Retinal pigment epithelial cell (primary cell): ENCODE measurements around the gene GALNT5.
"Not testable (repeated sequence)": the region's sequence is repeated elsewhere in the genome, so short reads cannot be mapped to it uniquely, and the experiment has no call there.

Experiments used
- DNase-seq: peaks from one replicate; pipeline ENCODE4 v3.0.0-alpha.2; 2010; ENCODE audit warnings: low read depth
- H3K4me3 ChIP-seq: 2 replicates; pipeline ENCODE4 v1.5.1; 2011; ENCODE audit warnings: mild to moderate bottlenecking, low read length, control low read depth, moderate library complexity
- TF ChIP-seq, protein P1 (sequence below): conservative IDR thresholded peaks from 2 replicates; pipeline ENCODE4 v1.5.1; 2011; ENCODE audit warnings: low read depth, low read length, control low read depth, inconsistent platforms

The GALNT5 gene

DNA sequence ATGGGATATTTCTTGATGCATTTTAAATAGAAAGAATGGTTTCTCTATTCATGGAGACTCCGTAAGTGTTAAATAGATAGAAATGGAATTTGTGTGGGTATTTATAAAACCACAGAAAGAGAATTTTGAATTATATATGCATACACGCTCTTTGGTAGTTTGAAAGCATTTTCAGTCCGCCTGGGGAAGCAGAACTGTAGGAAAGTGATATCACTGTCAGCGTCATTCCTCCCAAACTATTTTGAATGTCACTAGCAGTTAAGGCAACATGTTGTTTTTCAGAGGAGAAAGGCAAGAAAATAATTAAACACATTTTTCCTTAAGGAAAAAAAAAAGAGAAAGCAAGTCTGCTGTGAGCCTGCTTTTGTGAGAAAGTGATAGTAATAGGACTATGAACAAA, 76.8 kb downstream of the GALNT5 start:
- DNase-seq, result no peak
- no peak overlapping the region for H3K4me3 ChIP-seq
- TF ChIP-seq, protein P1, sequence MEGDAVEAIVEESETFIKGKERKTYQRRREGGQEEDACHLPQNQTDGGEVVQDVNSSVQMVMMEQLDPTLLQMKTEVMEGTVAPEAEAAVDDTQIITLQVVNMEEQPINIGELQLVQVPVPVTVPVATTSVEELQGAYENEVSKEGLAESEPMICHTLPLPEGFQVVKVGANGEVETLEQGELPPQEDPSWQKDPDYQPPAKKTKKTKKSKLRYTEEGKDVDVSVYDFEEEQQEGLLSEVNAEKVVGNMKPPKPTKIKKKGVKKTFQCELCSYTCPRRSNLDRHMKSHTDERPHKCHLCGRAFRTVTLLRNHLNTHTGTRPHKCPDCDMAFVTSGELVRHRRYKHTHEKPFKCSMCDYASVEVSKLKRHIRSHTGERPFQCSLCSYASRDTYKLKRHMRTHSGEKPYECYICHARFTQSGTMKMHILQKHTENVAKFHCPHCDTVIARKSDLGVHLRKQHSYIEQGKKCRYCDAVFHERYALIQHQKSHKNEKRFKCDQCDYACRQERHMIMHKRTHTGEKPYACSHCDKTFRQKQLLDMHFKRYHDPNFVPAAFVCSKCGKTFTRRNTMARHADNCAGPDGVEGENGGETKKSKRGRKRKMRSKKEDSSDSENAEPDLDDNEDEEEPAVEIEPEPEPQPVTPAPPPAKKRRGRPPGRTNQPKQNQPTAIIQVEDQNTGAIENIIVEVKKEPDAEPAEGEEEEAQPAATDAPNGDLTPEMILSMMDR, result no peak

DNA sequence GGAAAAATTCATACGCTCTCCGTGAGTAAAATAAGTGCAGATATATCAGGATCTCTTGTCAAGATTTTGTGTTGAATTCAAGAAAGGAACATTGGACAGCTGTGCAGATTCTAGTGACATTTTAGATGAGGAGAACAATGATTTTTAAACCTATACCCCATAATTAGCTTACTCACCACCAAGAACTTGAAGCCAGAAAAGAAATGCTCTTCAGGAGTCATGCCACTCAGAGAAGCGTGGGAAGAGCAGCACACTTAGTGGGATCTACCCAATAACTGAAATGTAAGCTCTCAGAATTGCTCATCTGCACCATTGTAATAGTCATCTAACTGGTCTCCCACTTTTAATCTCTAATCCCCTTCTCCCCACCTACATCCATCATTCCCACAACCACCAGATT, 77.3 kb downstream of the GALNT5 start:
- no peak for DNase-seq
- no peak overlapping the region for H3K4me3 ChIP-seq
- TF ChIP-seq, protein P1, result no peak

GRCh38 chr2:157336137-157337010, 78.9 kb downstream of the GALNT5 start:
- no peak for DNase-seq
- no peak overlapping the region for H3K4me3 ChIP-seq
- TF ChIP-seq, protein P1, result peak; percentile 75

DNA sequence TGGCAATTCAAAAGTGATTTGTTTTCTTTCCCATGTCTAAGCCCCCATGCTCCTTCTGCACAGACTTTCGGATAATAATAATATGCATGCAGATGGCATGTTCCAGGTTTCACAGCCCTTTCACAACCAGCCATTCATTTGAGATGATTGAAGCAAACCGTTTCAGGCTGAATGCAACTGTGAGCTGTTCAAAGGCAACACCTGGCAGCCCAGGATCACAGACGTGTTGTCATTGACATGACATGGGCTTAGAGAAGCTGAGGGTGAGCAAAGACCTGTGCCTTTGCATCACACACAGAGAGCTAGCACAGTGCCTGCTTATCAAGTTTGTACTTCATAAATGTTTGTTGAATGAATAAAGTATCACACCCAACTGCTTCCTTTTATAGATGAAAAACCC, 80.5 kb downstream of the GALNT5 start:
- TF ChIP-seq, protein P1, result no peak
- no peak for DNase-seq
- H3K4me3 ChIP-seq, result no peak overlapping the region

GRCh38 chr2:157339965-157340655, 82.6 kb downstream of the GALNT5 start:
- TF ChIP-seq, protein P1, result no peak

DNA sequence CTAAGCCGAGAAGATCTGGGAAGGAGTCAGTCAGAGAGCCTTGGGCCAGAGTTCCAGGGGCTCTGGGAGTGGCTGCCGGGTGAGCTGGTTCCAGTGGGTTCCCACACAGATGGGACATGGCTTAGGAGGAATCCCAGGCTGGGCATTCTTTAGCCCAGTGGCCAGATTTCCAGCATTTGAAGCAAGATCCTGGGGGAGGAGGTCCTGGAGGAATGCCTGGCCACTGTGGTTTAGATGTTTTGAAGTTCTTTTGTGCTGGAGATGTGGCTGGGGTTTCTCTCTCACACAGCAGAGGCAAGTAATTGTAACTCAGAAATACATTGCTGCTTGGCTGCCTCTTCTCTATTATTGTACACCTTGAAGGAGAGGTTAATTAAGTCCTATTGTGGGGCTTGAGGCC, 83.9 kb downstream of the GALNT5 start:
- H3K4me3 ChIP-seq, DNase-seq: not testable (repeated sequence)

More at GRCh38 chr2:157339965-157340655, 82.6 kb downstream of the GALNT5 start:
- no peak overlapping the region for H3K4me3 ChIP-seq
- DNase-seq, result no peak

DNA sequence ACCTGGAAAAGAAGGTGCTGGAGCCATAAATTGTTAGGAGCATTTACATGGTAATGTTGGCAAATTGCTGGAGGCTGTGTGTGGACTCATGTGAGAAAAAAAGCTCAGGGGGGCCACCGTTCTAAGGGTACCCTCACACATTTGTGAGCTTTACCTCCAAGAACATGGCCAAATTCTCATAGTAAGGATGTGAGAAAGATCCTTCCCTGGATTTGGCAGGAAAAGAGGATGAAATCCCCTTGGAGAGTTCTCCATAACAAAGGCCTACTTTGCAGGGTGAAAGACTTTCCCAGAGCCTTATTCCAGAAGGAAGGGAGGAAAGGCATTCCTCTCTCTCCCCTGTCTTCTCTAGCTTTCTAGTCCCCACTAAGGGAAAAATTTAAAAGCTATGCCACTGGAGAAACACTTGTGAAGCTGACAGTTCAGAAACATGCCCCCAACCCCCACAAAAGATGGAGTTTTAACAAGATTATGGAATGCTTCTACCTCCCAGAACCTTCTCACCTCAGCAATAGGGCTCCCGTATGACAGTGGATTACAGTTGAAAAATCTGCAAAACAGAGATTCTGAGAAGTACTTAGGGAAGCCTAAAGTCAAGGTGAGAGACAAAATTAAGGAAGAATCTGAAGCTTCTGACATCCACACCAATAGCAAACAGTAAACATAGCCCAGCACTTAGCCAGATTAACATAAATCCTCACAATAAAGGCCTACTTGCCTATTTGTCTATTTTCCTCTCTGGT, 88.3 kb downstream of the GALNT5 start:
- no peak for DNase-seq
- TF ChIP-seq, protein P1, result no peak
- no peak overlapping the region for H3K4me3 ChIP-seq
